HCT116 (cell line): ENCODE results near the gene OR2V2.

Source experiments
- POLR2A ChIP-seq: IDR thresholded peaks from 2 replicates; pipeline ENCODE4 v1.7.0; 2011; ENCODE audit warnings: borderline replicate concordance; ENCODE audit not compliant: insufficient read depth, insufficient read length; ENCODE audit errors: extremely low read depth
- POLR2AphosphoS5 ChIP-seq: IDR thresholded peaks from 2 replicates; pipeline ENCODE4 v1.6.1; 2011; ENCODE audit warnings: mild to moderate bottlenecking, low read depth, low read length, moderate library complexity
- TF ChIP-seq, protein P1 (sequence below), 3 experiments: fragments of 200-600 bp in 1 of 3; sonication (generic) in 1 of 3; IDR thresholded peaks in 2 of 3; conservative IDR thresholded peaks in 1 of 3; 2 replicates each; pipeline ENCODE4 v1.5.1; 2012 to 2017; ENCODE audit warnings: low read depth in 2 of 3, low read length in 2 of 3, antibody characterized with exemption in 1 of 3, borderline replicate concordance in 1 of 3, control low read depth in 1 of 3, mild to moderate bottlenecking in 1 of 3, mixed read lengths in 1 of 3, mixed run types in 1 of 3, moderate library complexity in 1 of 3; ENCODE audit not compliant: insufficient read depth in 1 of 3
- TF ChIP-seq, protein P2 (sequence below): IDR thresholded peaks from 2 replicates; pipeline ENCODE4 v1.6.1; 2012

DNA sequence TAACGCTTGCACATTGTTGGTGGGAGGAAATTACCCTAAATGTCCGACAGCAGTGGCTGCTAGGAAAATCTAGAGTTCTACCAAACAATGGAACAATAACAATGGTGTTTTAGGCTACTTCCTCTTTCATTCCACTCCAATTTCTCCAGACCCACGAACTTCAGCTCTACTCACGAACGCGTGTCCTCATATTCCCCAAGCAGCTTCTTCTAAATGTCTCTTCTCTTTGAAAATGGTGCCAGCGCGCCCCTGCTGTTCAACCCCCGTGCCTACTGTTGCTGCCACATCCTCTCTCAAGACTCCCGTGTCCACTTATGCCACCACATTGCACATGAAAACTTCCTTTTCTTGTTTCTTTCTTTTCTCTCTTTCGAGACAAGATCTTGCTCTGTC lies 25.6 kb downstream of the OR2V2 start:
- TF ChIP-seq POLR2AphosphoS5 = no peak
- TF ChIP-seq, protein P1, sequence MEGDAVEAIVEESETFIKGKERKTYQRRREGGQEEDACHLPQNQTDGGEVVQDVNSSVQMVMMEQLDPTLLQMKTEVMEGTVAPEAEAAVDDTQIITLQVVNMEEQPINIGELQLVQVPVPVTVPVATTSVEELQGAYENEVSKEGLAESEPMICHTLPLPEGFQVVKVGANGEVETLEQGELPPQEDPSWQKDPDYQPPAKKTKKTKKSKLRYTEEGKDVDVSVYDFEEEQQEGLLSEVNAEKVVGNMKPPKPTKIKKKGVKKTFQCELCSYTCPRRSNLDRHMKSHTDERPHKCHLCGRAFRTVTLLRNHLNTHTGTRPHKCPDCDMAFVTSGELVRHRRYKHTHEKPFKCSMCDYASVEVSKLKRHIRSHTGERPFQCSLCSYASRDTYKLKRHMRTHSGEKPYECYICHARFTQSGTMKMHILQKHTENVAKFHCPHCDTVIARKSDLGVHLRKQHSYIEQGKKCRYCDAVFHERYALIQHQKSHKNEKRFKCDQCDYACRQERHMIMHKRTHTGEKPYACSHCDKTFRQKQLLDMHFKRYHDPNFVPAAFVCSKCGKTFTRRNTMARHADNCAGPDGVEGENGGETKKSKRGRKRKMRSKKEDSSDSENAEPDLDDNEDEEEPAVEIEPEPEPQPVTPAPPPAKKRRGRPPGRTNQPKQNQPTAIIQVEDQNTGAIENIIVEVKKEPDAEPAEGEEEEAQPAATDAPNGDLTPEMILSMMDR (IDR thresholded peaks at IDR 0.05 in 2 of 3, conservative IDR thresholded peaks at IDR 0.05 in 1 of 3; ENCODE audit: borderline replicate concordance in 1 of 3, insufficient read depth in 1 of 3, low read depth in 2 of 3, low read length in 2 of 3) = peak in 2 of 3 experiments; percentile 37 to 46; a peak in 4 of 6 replicates
- peak; percentile 32 for TF ChIP-seq POLR2A
- TF ChIP-seq, protein P2, sequence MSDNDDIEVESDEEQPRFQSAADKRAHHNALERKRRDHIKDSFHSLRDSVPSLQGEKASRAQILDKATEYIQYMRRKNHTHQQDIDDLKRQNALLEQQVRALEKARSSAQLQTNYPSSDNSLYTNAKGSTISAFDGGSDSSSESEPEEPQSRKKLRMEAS = no peak
